HepG2 (cell line): ENCODE results near the gene RABL6. TPM values are rescaled to one million over a fixed set of nuclear protein-coding genes. Genes with fewer than 3 reads are reported as not detected.

ENCODE experiments used
- ATAC-seq: fragments of 200-7000 bp; cut with Tn5 transposase; 3 replicates; pipeline ENCODE4 v1.9.1; 2020; ENCODE audit warnings: mild to moderate bottlenecking, moderate library complexity
- BruUV-seq: library from RNA; stranded (reverse); fragments of 400-500 nt; replicated peaks from 2 replicates; lab custom pipeline; 2021; lab: Mats Ljungman, UMichigan
- CTCF ChIA-PET: fragments of 300-600 bp; formaldehyde crosslinking; extraction: SDS; loops from one replicate; lab custom pipeline; 2021; ENCODE audit warnings: low total read pairs, inconsistent platforms, low intra/inter-chr PET ratio; lab: Yijun Ruan, JAX
- POLR2A ChIA-PET: fragments of 350-600 bp; sonication (Branson Sonifier 250); formaldehyde crosslinking; loops from one replicate; lab custom pipeline; 2020; ENCODE audit warnings: antibody characterized with exemption, inconsistent platforms; lab: Yijun Ruan, JAX
- DNase-seq: peaks from one replicate; pipeline ENCODE4 v3.0.0-alpha.2; 2015; ENCODE audit warnings: low spot score
- FAIRE-seq: peaks from 3 replicates; lab custom pipeline; 2011; peaks lifted over from hg19 to GRCh38; lab: Jason Lieb, UNC
- H2AFZ ChIP-seq: one replicate; pipeline ENCODE4 v1.6.1; 2011; ENCODE audit warnings: low read length, inconsistent platforms
- H3K27ac ChIP-seq: fragments of 300-600 bp; 3 replicates; pipeline ENCODE4 v1.8.0; 2011; ENCODE audit warnings: mixed run types, mild to moderate bottlenecking, mixed read lengths, low read length, inconsistent platforms; ENCODE audit not compliant: insufficient read depth; ENCODE audit errors: extremely low read length
- H3K27me3 ChIP-seq, 2 experiments: fragments of 200-600 bp in 1 of 2; 2 replicates in 1 of 2; 3 replicates in 1 of 2; pipeline versions ENCODE4 v1.6.0 to v1.8.0; 2011; ENCODE audit warnings: low read length in 2 of 2, mild to moderate bottlenecking in 2 of 2, moderate library complexity in 2 of 2, inconsistent platforms in 1 of 2; ENCODE audit not compliant: insufficient read depth in 2 of 2, control insufficient read depth in 1 of 2
- H3K36me3 ChIP-seq, 2 experiments: fragments of 200-600 bp in 1 of 2; replicated peaks in 1 of 2; 2 replicates in 1 of 2; 3 replicates in 1 of 2; pipeline versions ENCODE4 v1.5.1 to v1.8.0; 2011; ENCODE audit warnings: low read length in 2 of 2, inconsistent platforms in 1 of 2; ENCODE audit not compliant: insufficient read depth in 2 of 2, control insufficient read depth in 1 of 2
- H3K4me1 ChIP-seq: 2 replicates; pipeline ENCODE4 v1.5.1; 2012; ENCODE audit warnings: low read length, inconsistent platforms; ENCODE audit not compliant: insufficient read depth
- H3K4me2 ChIP-seq: 2 replicates; pipeline ENCODE4 v1.6.0; 2011; ENCODE audit warnings: low read depth, low read length, inconsistent platforms
- H3K4me3 ChIP-seq, 3 experiments: fragments of 200-600 bp in 1 of 3; sonication (generic), shearing (Covaris generic) in 1 of 3; replicated peaks in 1 of 3; 2 replicates each; pipeline ENCODE4 v1.5.1; 2011 to 2016; ENCODE audit warnings: low read length in 3 of 3, inconsistent platforms in 2 of 3, low read depth in 2 of 3, mild to moderate bottlenecking in 2 of 3, control low read depth in 1 of 3, mixed read lengths in 1 of 3; ENCODE audit not compliant: insufficient read depth in 1 of 3
- H3K79me2 ChIP-seq: one replicate; pipeline ENCODE4 v1.6.1; 2011; ENCODE audit warnings: low read length, inconsistent platforms; ENCODE audit not compliant: insufficient read depth
- H3K9ac ChIP-seq: 2 replicates; pipeline ENCODE4 v1.6.0; 2011; ENCODE audit warnings: mild to moderate bottlenecking, low read depth, low read length, inconsistent platforms; ENCODE audit not compliant: insufficient read depth
- H3K9me3 ChIP-seq: 2 replicates; pipeline ENCODE4 v1.5.1; 2012; ENCODE audit warnings: mild to moderate bottlenecking, low read length
- H4K20me1 ChIP-seq: 2 replicates; pipeline ENCODE4 v1.6.0; 2011; ENCODE audit warnings: inconsistent platforms, mild to moderate bottlenecking, low read length, moderate library complexity; ENCODE audit not compliant: insufficient read depth
- CBFB ChIP-seq: sonication (generic); formaldehyde crosslinking; IDR thresholded peaks from 2 replicates; pipeline ENCODE4 v1.4.0; 2020; ENCODE audit warnings: missing genetic modification reagents
- HOXA9 ChIP-seq: sonication (generic); formaldehyde crosslinking; IDR thresholded peaks from 2 replicates; pipeline ENCODE4 v1.8.1; 2022; ENCODE audit warnings: missing genetic modification reagents, mild to moderate bottlenecking, moderate library complexity, borderline replicate concordance
- JUND ChIP-seq: sonication (generic); formaldehyde crosslinking; IDR thresholded peaks from 2 replicates; pipeline ENCODE4 v1.8.0; 2022; ENCODE audit warnings: mild to moderate bottlenecking, missing genetic modification reagents
- MAFK ChIP-seq, 2 experiments: IDR thresholded peaks in 1 of 2; conservative IDR thresholded peaks in 1 of 2; 2 replicates each; pipeline ENCODE4 v1.6.1; 2011; ENCODE audit warnings: improper control_type of control experiment in 2 of 2, low read length in 2 of 2
- MIER2 ChIP-seq: IDR thresholded peaks from 2 replicates; pipeline ENCODE4 v1.6.1; 2016; ENCODE audit warnings: missing biosample characterization, missing genetic modification reagents
- NONO ChIP-seq, 2 experiments: fragments of 450-650 bp in 1 of 2; sonication (generic) in 1 of 2; formaldehyde crosslinking in 1 of 2; IDR thresholded peaks in 1 of 2; conservative IDR thresholded peaks in 1 of 2; 2 replicates each; pipeline versions ENCODE4 v1.6.1 to v1.8.0; 2017 to 2022; ENCODE audit warnings: mild to moderate bottlenecking in 1 of 2, missing genetic modification reagents in 1 of 2, moderate library complexity in 1 of 2
- NR0B2 ChIP-seq: sonication (generic); formaldehyde crosslinking; IDR thresholded peaks from 2 replicates; pipeline ENCODE4 v1.4.0; 2020; ENCODE audit warnings: mild to moderate bottlenecking, missing genetic modification reagents
- PLSCR1 ChIP-seq: sonication (generic); formaldehyde crosslinking; IDR thresholded peaks from 2 replicates; pipeline ENCODE4 v1.5.0; 2020; ENCODE audit warnings: missing genetic modification reagents, mild to moderate bottlenecking, borderline replicate concordance
- POLR2AphosphoS5 ChIP-seq: IDR thresholded peaks from 2 replicates; pipeline ENCODE4 v1.6.1; 2012; ENCODE audit warnings: low read depth, low read length
- POLR2G ChIP-seq: fragments of 200-400 bp; formaldehyde crosslinking; IDR thresholded peaks from 2 replicates; pipeline ENCODE4 v1.6.1; 2018; ENCODE audit warnings: mild to moderate bottlenecking, low read depth, low read length, moderate library complexity
- PPARG ChIP-seq: conservative IDR thresholded peaks from 2 replicates; pipeline ENCODE4 v1.6.1; 2016; ENCODE audit warnings: missing biosample characterization, missing genetic modification reagents
- RBM22 ChIP-seq: fragments of 200-400 bp; formaldehyde crosslinking; optimal IDR thresholded peaks from 2 replicates; pipeline ENCODE3; 2017; ENCODE audit warnings: mild to moderate bottlenecking, low read length, moderate library complexity
- ZBTB21 ChIP-seq: sonication (generic); formaldehyde crosslinking; IDR thresholded peaks from 2 replicates; pipeline ENCODE4 v1.4.0; 2020; ENCODE audit warnings: missing genetic modification reagents
- ZNF326 ChIP-seq: sonication (generic); formaldehyde crosslinking; IDR thresholded peaks from 2 replicates; pipeline ENCODE4 v1.4.0; 2020; ENCODE audit warnings: missing genetic modification reagents, borderline replicate concordance
- ZNF740 ChIP-seq: sonication (generic); formaldehyde crosslinking; IDR thresholded peaks from 2 replicates; pipeline ENCODE4 v1.4.0; 2020; ENCODE audit warnings: missing genetic modification reagents
- WGBS: methylation state at CpG from one replicate; pipeline ENCODE4 v1.1.6; 2017; ENCODE audit warnings: low lambda C conversion rate; 5-methylcytosine and 5-hydroxymethylcytosine counted together
- in situ Hi-C: cut with HindIII; loops from 2 replicates; pipeline ENCODE4 v1.10.0; 2017; ENCODE audit warnings: low pct_unique_long_range_greater_than_20kb; ENCODE audit not compliant: extremely low pct_ligation_motif_present
- intact Hi-C: fragments of 100-400 bp; cut with micrococcal nuclease; formaldehyde crosslinking; loops from one replicate; pipeline ENCODE4 v1.10.0; 2022; ENCODE audit not compliant: unreplicated experiment
- polyA plus RNA-seq, 8 experiments: library from polyadenylated mRNA; depleted of rRNA in 3 of 8; stranded (reverse) in 7 of 8; unstranded in 1 of 8; fragments of >200 nt; fragmentation: Illumina TruSeq in 4 of 8; extraction: Trizol in 4 of 8; gene quantifications; 2 replicates each; pipeline versions ENCODE4 v1.2.1 to v1.2.3, GENCODE V29; 2011 to 2016; ENCODE audit warnings: low read depth in 4 of 8, missing spikeins in 1 of 8, mixed read lengths in 1 of 8; ENCODE audit not compliant: insufficient read depth in 1 of 8
- total RNA-seq, 5 experiments: library from RNA; depleted of rRNA; stranded (reverse); fragments of >200 nt; fragmentation: Illumina TruSeq; extraction: Trizol; gene quantifications; 2 replicates each; pipeline ENCODE4 v1.2.3, GENCODE V29; 2016; ENCODE audit warnings: low read depth in 1 of 5

RABL6 gene
- total and polyA plus RNA-seq, 2 of the 13 experiments (the other 11 are each of a cell fraction or from before 2014, with no cell fraction given), result 81.5 to 125 TPM

GRCh38 chr9:136815422-136815782 is 7.7 kb downstream of the RABL6 start:
- intact Hi-C loops (no loop called here), in situ Hi-C loops (no loop called here)
- FAIRE-seq (no peak), DNase-seq (no peak), ATAC-seq (peak; percentile 26; the same call in 1 of the 3 replicates)
- H2AFZ ChIP-seq, result no peak overlapping the region
- ChIA-PET POLR2A (interaction anchor here (1.0 kb wide), 1 partner anchor 15 kb away, joined by 4 read pairs; no protein-coding TSS in a partner anchor), CTCF (no interaction called here)
- no peak overlapping the region for H3K9ac ChIP-seq
- no peak overlapping the region for H3K4me2 ChIP-seq
- no TSS peak for BruUV-seq
- no peaks in the 10 kb centered on the region for H3K9me3 ChIP-seq
- H3K4me1 ChIP-seq, result peaks cover 35% of the 10 kb centered on the region
- H3K36me3 ChIP-seq, result peaks cover 2 to 28% of the 10 kb centered on the region in 2 experiments; a peak in 4 of 5 replicates
- 43% methylated on average over 1 of the region's 1 CpG for WGBS
- peaks cover 46% of the 10 kb centered on the region for H3K79me2 ChIP-seq
- TF ChIP-seq JUND, result no peak
- TF ChIP-seq POLR2G, result peak; percentile 9; the same call in 1 of the 2 replicates
- TF ChIP-seq MIER2 (CRISPR knock-in tag), result no peak
- no peak for TF ChIP-seq CBFB (CRISPR knock-in tag)
- 0 out of 2 replicates have a peak, but pooled peaks have one; percentile 23 for TF ChIP-seq POLR2AphosphoS5
- peak; percentile 68 for TF ChIP-seq RBM22
- no peak overlapping the region for H3K4me3 ChIP-seq
- no peaks in the 10 kb centered on the region for H3K27me3 ChIP-seq
- no peaks in the 10 kb centered on the region; the same call in 1 of the 2 replicates for H4K20me1 ChIP-seq
- no peak overlapping the region for H3K27ac ChIP-seq

GRCh38 chr9:136820971-136821825 is 13.4 kb downstream of the RABL6 start:
- DNase-seq, result no peak
- no peak overlapping the region for H2AFZ ChIP-seq
- CTCF ChIA-PET, result no interaction called here
- H3K4me3 ChIP-seq, result no peak overlapping the region
- peaks cover 14% of the 10 kb centered on the region for H3K4me1 ChIP-seq
- no peak overlapping the region for H3K9ac ChIP-seq
- intact Hi-C loops (no loop called here), in situ Hi-C loops (no loop called here)
- H3K27me3 ChIP-seq, result no peaks in the 10 kb centered on the region
- H4K20me1 ChIP-seq, result no peaks in the 10 kb centered on the region
- no peak overlapping the region for H3K27ac ChIP-seq
- no peak for FAIRE-seq
- H3K36me3 ChIP-seq, result peaks cover 20 to 38% of the 10 kb centered on the region in 2 experiments; a peak in 4 of 5 replicates
- H3K4me2 ChIP-seq, result no peak overlapping the region
- H3K79me2 ChIP-seq, result peaks cover 17% of the 10 kb centered on the region
- POLR2A ChIA-PET, result no interaction called here
- no peaks in the 10 kb centered on the region for H3K9me3 ChIP-seq
- ATAC-seq, result no peak
- 98% methylated on average over 49 of the region's 83 CpGs for WGBS
- no TSS peak for BruUV-seq
- TF ChIP-seq NONO (IDR thresholded peaks at IDR 0.05), result no peak
- no peak for TF ChIP-seq NONO (CRISPR knock-in tag; conservative IDR thresholded peaks at IDR 0.05)
- no peak for TF ChIP-seq POLR2AphosphoS5
- TF ChIP-seq ZNF740 (CRISPR knock-in tag), result no peak
- no peak for TF ChIP-seq ZNF326 (CRISPR knock-in tag)
- no peak for TF ChIP-seq PLSCR1 (CRISPR knock-in tag)
- TF ChIP-seq HOXA9 (CRISPR knock-in tag), result no peak
- no peak for TF ChIP-seq PPARG (CRISPR knock-in tag)
- no peak for TF ChIP-seq ZBTB21 (CRISPR knock-in tag)
- no peak for TF ChIP-seq MAFK (conservative IDR thresholded peaks at IDR 0.05 in 1 of 2, IDR thresholded peaks at IDR 0.05 in 1 of 2; ENCODE audit: low read length in 2 of 2)
- no peak for TF ChIP-seq NR0B2 (CRISPR knock-in tag)
